SK-N-SH treated with all-trans-retinoic acid at 6 μM for 48 hours (cell line): ENCODE results near the gene GRM5.

Source experiments
- ISL1 ChIP-seq: fragments of 250-450 bp; sonication (Bioruptor Pico); IDR thresholded peaks from 2 replicates; pipeline ENCODE4 v2.1.2; 2022; ENCODE audit warnings: mild to moderate bottlenecking, moderate library complexity
- POU6F1 ChIP-seq: fragments of 250-450 bp; sonication (Bioruptor Pico); IDR thresholded peaks from 2 replicates; pipeline ENCODE4 v1.8.0; 2021; ENCODE audit warnings: low read depth, mild to moderate bottlenecking, moderate library complexity, borderline replicate concordance
- ZFP30 ChIP-seq: fragments of 450-650 bp; formaldehyde crosslinking; IDR thresholded peaks from 2 replicates; pipeline ENCODE4 v1.5.0; 2022; ENCODE audit warnings: mild to moderate bottlenecking, moderate library complexity
- TF ChIP-seq, protein P1 (sequence below): fragments of 250-450 bp; sonication (Bioruptor Pico); IDR thresholded peaks from 2 replicates; pipeline ENCODE4 v1.8.0; 2020; ENCODE audit warnings: mild to moderate bottlenecking, moderate library complexity, borderline replicate concordance

DNA sequence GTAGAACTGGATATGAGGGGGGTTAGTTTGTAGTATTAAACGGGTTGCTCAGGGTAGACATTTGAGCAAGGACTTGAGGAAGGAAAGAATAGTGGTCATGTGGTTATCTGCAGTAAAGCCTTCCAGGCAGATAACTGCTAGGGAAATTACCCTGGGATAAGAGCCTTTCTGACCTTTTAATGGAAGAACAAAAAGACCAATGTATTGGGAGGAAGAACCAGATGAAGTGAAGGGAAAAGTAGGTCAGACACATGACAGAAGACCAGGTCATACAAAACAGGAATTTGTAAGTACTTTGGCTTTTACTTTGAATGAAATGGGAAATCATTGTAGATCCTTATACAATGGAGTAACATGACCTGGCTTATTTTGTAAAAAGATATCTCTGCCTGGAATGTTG is 486.3 kb downstream of the GRM5 start:
- no peak for TF ChIP-seq ISL1
- TF ChIP-seq POU6F1 (CRISPR knock-in tag), result no peak
- TF ChIP-seq, protein P1, sequence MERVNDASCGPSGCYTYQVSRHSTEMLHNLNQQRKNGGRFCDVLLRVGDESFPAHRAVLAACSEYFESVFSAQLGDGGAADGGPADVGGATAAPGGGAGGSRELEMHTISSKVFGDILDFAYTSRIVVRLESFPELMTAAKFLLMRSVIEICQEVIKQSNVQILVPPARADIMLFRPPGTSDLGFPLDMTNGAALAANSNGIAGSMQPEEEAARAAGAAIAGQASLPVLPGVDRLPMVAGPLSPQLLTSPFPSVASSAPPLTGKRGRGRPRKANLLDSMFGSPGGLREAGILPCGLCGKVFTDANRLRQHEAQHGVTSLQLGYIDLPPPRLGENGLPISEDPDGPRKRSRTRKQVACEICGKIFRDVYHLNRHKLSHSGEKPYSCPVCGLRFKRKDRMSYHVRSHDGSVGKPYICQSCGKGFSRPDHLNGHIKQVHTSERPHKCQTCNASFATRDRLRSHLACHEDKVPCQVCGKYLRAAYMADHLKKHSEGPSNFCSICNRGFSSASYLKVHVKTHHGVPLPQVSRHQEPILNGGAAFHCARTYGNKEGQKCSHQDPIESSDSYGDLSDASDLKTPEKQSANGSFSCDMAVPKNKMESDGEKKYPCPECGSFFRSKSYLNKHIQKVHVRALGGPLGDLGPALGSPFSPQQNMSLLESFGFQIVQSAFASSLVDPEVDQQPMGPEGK, result no peak
- TF ChIP-seq ZFP30 (CRISPR knock-in tag), result no peak
